KMS-11 (cell line): ENCODE results near the gene ABHD2.

Experiments
- H2AFZ ChIP-seq: fragments of 200-600 bp; sonication (generic); 2 replicates; pipeline ENCODE4 v1.6.1; 2016; ENCODE audit warnings: antibody characterized with exemption, mixed run types, low read depth
- H3K27ac ChIP-seq: fragments of 200-600 bp; sonication (generic); 2 replicates; pipeline ENCODE4 v1.6.1; 2016; ENCODE audit warnings: mild to moderate bottlenecking, mixed run types
- H3K27me3 ChIP-seq: fragments of 200-600 bp; sonication (generic); 2 replicates; pipeline ENCODE4 v1.6.1; 2017; ENCODE audit warnings: mild to moderate bottlenecking, low read depth, mixed run types, moderate library complexity; ENCODE audit not compliant: insufficient read depth
- H3K36me3 ChIP-seq: fragments of 200-600 bp; sonication (generic); 2 replicates; pipeline ENCODE4 v1.6.1; 2017; ENCODE audit warnings: mild to moderate bottlenecking, mixed run types; ENCODE audit not compliant: insufficient read depth
- H3K4me1 ChIP-seq: fragments of 200-600 bp; sonication (generic); 2 replicates; pipeline ENCODE4 v1.6.1; 2016; ENCODE audit warnings: mild to moderate bottlenecking, low read depth, mixed run types; ENCODE audit not compliant: poor library complexity, severe bottlenecking
- H3K4me2 ChIP-seq: fragments of 200-600 bp; sonication (generic); 2 replicates; pipeline ENCODE4 v1.7.0; 2016; ENCODE audit warnings: mild to moderate bottlenecking, mixed run types
- H3K4me3 ChIP-seq: fragments of 200-600 bp; sonication (generic); IDR thresholded peaks from 2 replicates; pipeline ENCODE4 v1.6.1; 2017; ENCODE audit warnings: low read depth, low read length, mixed read lengths; ENCODE audit not compliant: insufficient read depth
- H3K79me2 ChIP-seq: fragments of 200-600 bp; sonication (generic); 2 replicates; pipeline ENCODE4 v1.6.1; 2016; ENCODE audit warnings: low read depth, mixed run types; ENCODE audit not compliant: insufficient read depth
- H3K9ac ChIP-seq: fragments of 200-600 bp; sonication (generic); 2 replicates; pipeline ENCODE4 v1.6.1; 2016; ENCODE audit warnings: mild to moderate bottlenecking, mixed run types
- H4K20me1 ChIP-seq: fragments of 200-600 bp; sonication (generic); 2 replicates; pipeline ENCODE4 v1.6.1; 2016; ENCODE audit warnings: mild to moderate bottlenecking, mixed run types; ENCODE audit not compliant: insufficient read depth
- CTCF ChIP-seq: fragments of 200-600 bp; sonication (generic); conservative IDR thresholded peaks from 2 replicates; pipeline ENCODE4 v1.6.1; 2017; ENCODE audit warnings: low read depth, mild to moderate bottlenecking, antibody characterized with exemption, low read length, moderate library complexity, mixed read lengths

ABHD2 gene

GRCh38 chr15:89088605-89089315 is 504 bp downstream of the ABHD2 start:
- no peak for TF ChIP-seq CTCF
- peaks cover 28% of the 10 kb centered on the region for H3K79me2 ChIP-seq
- peaks cover 40% of the 10 kb centered on the region for H3K4me1 ChIP-seq
- H3K27ac ChIP-seq = no peak overlapping the region
- no peaks in the 10 kb centered on the region for H3K27me3 ChIP-seq
- peak overlapping the region; percentile 53 for H3K4me2 ChIP-seq
- peak overlapping the region; percentile 56; the same call in 1 of the 2 replicates for H2AFZ ChIP-seq
- H3K4me3 ChIP-seq = no peak overlapping the region
- peak overlapping the region; percentile 56; the same call in 1 of the 2 replicates for H3K9ac ChIP-seq
- no peaks in the 10 kb centered on the region for H4K20me1 ChIP-seq
- H3K36me3 ChIP-seq = no peaks in the 10 kb centered on the region

GRCh38 chr15:89089316-89090230 is 1.3 kb downstream of the ABHD2 start:
- no peak for TF ChIP-seq CTCF
- no peaks in the 10 kb centered on the region for H4K20me1 ChIP-seq
- peaks cover 40% of the 10 kb centered on the region for H3K4me1 ChIP-seq
- peak overlapping the region; percentile 53 for H3K4me2 ChIP-seq
- H3K27ac ChIP-seq = no peak overlapping the region
- H3K36me3 ChIP-seq = no peaks in the 10 kb centered on the region
- no peak overlapping the region for H3K4me3 ChIP-seq
- H3K27me3 ChIP-seq = no peaks in the 10 kb centered on the region
- peaks cover 31% of the 10 kb centered on the region for H3K79me2 ChIP-seq
- H3K9ac ChIP-seq = no peak overlapping the region; the same call in 1 of the 2 replicates
- H2AFZ ChIP-seq = no peak overlapping the region

DNA sequence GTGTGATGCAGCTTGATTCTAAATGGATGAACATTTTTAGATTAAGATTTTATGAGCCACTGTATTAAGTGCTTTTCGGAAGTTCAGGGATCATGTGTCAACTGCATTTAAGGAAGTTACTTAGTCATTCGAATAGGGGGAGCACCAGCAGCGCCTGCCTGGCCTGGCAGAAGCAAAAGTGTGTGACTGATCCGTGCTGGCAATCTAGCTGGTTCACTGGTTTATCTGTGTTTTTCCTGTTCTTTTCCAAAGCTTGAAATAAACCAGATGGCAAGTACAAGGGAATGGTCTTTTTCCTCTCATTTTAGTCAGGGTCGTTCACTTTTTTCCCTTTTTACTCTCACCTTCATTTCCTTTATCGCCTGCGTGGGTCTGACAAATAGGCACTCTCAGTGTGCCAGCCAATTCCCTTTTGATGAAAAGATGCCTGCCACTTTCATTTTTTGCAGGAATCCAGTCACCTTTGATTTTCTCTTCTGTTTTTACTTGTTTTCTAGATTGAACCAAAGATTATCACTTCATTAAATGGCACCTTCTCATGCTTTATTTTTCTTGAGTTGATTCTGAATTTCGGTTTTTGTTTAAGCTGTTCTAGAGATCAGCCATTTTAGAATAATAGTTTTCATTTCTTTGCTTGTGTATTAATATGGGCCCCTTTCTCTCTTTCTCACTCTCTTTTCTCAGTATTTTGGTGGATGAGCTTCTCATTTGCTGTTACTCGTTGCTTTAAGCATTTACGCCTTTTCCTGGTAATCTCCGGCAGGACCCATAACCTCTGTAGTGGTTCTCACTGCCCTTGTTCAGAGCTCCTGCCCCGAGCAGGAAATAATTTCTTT is 2.8 kb downstream of the ABHD2 start:
- no peak overlapping the region; the same call in 1 of the 2 replicates for H3K4me2 ChIP-seq
- no peaks in the 10 kb centered on the region for H3K36me3 ChIP-seq
- no peak overlapping the region for H2AFZ ChIP-seq
- no peak overlapping the region for H3K4me3 ChIP-seq
- H4K20me1 ChIP-seq = no peaks in the 10 kb centered on the region
- H3K27ac ChIP-seq = no peak overlapping the region
- no peaks in the 10 kb centered on the region for H3K27me3 ChIP-seq
- H3K4me1 ChIP-seq = peaks cover 40% of the 10 kb centered on the region
- no peak overlapping the region for H3K9ac ChIP-seq
- no peak for TF ChIP-seq CTCF
- H3K79me2 ChIP-seq = peaks cover 31% of the 10 kb centered on the region

DNA sequence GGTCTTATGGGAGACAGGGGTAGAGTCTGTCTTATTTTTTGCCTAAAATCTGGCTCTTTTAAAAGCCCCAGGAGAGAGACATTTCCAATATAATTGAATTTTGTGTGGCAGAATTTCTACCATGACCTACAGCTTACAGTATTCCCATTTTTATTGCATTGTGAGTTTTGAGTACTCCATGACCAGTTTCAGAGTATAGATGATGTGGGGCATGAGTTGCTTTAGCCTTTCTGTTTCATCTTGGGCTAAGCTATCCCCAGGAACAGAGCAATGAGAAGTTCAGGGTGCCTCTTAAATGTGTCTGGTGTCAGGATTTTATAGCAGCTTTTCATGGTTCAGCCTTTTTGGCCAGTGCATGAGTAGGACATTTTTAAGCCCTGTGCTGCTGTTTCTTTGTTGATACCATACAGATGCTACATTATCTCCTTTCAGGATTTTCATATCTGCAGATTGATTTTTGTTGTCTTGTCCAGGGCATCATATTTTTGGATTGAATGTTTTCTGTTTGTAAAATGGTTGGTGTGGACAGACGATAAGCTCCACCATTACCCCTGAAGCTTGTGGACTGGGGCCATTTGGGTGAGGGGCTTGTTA is 3.5 kb downstream of the ABHD2 start:
- no peak for TF ChIP-seq CTCF
- H3K4me2 ChIP-seq = no peak overlapping the region; the same call in 1 of the 2 replicates
- no peak overlapping the region for H3K9ac ChIP-seq
- H3K27me3 ChIP-seq = no peaks in the 10 kb centered on the region
- H2AFZ ChIP-seq = no peak overlapping the region
- no peaks in the 10 kb centered on the region for H3K36me3 ChIP-seq
- no peaks in the 10 kb centered on the region for H4K20me1 ChIP-seq
- H3K27ac ChIP-seq = no peak overlapping the region
- no peak overlapping the region for H3K4me3 ChIP-seq
- peaks cover 31% of the 10 kb centered on the region for H3K79me2 ChIP-seq
- H3K4me1 ChIP-seq = peaks cover 40% of the 10 kb centered on the region
